Tibial nerve (tissue), 4 donors: ENCODE results near the gene AHRR. TPM values are rescaled to one million over a fixed set of nuclear protein-coding genes. Genes with fewer than 3 reads are reported as not detected.

Experiments
- DNase-seq, 2 donors: peaks; one replicate each; pipeline ENCODE4 v3.0.0-alpha.2; 2019; ENCODE audit warnings: low spot score in 2 of 2
- H3K27ac ChIP-seq, 4 donors: fragments of 200-600 bp; sonication (generic) in 3 of 4; one replicate each; pipeline ENCODE4 v1.5.1; 2017 to 2019; ENCODE audit warnings: mild to moderate bottlenecking in 1 of 4
- H3K27me3 ChIP-seq, 2 donors: fragments of 200-600 bp; sonication (generic) in 1 of 2; one replicate each; pipeline versions ENCODE4 v1.5.1 to v1.6.0; 2017 to 2019
- H3K36me3 ChIP-seq, 3 donors: fragments of 200-600 bp; sonication (generic); one replicate each; pipeline ENCODE4 v1.5.1; 2018 to 2019
- H3K4me1 ChIP-seq, 4 donors: fragments of 200-600 bp; sonication (generic) in 3 of 4; one replicate each; pipeline ENCODE4 v1.5.1; 2017 to 2019
- H3K4me3 ChIP-seq, 4 donors: fragments of 200-600 bp; sonication (generic) in 3 of 4; one replicate each; pipeline ENCODE4 v1.5.1; 2017 to 2019; ENCODE audit warnings: mild to moderate bottlenecking in 1 of 4, moderate library complexity in 1 of 4
- H3K9me3 ChIP-seq, 4 donors: fragments of 200-600 bp; sonication (generic) in 3 of 4; one replicate each; pipeline ENCODE4 v1.5.1; 2017 to 2019
- EP300 ChIP-seq, 2 donors: sonication (generic); formaldehyde crosslinking; IDR thresholded peaks; one replicate each; pipeline ENCODE4 v1.6.1; 2017; ENCODE audit warnings: antibody characterized with exemption in 2 of 2, mild to moderate bottlenecking in 1 of 2
- POLR2A ChIP-seq, 2 donors: fragments of 450-650 bp; IDR thresholded peaks; one replicate each; pipeline ENCODE4 v1.6.1; 2017; ENCODE audit warnings: antibody characterized with exemption in 2 of 2, mild to moderate bottlenecking in 2 of 2, moderate library complexity in 2 of 2
- WGBS, 2 donors: methylation state at CpG; one replicate each; pipeline ENCODE4 v1.1.5; 2018; 5-methylcytosine and 5-hydroxymethylcytosine counted together
- total RNA-seq, 4 donors: library from RNA; depleted of rRNA; stranded (reverse); fragments of >200 nt; gene quantifications; one replicate each; pipeline ENCODE4 v1.1.0, GENCODE V29; 2016
- TF ChIP-seq, protein P1 (sequence below), 5 experiments: fragments of 200-600 bp in 3 of 5; fragments of 450-650 bp in 2 of 5; sonication (generic) in 3 of 5; IDR thresholded peaks; one replicate each; pipeline ENCODE4 v1.5.1; 2016 to 2019; ENCODE audit warnings: antibody characterized with exemption in 5 of 5, mild to moderate bottlenecking in 3 of 5, moderate library complexity in 2 of 5

The AHRR gene
- total RNA-seq, 4 donors from 2014 or later = 1.0 to 4.8 (median 1.2) TPM; not detected in 1

DNA sequence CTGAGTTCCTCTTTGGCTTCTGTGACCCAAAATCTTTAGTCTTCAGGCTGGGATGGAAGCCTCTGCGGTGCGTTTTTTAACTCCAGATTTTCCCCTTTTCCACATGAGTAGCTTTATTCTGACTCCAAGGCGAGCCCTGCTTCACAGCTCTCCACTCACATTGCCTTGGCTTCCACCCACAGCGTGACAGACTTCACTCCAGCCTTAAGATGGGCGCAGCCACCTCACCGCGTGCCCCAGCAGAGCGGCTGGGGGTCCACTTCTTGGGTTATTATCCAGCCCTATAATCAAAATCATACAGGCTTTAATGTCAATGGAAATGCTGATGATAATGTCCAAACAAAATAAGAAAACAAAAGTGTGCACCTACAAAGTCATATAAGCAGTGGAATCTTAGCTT, 122.7 kb downstream of the AHRR start:
- WGBS, 2 donors = 78 to 87% methylated on average over 8 of the region's 8 CpGs
- Histone ChIP-seq H3K9me3 (no peaks in the 10 kb centered on the region), H3K27ac (peak overlapping the region in 1 of 4 donors; percentile 95), H3K4me1 (peaks cover 0 to 31% (median 17%) of the 10 kb centered on the region in 4 donors), H3K27me3 (no peaks in the 10 kb centered on the region), H3K36me3 (peaks cover 0 to 38% (median 22%) of the 10 kb centered on the region in 3 donors), H3K4me3 (peak overlapping the region in 3 of 4 donors; percentile 86 to 96 (median 93))
- DNase-seq = no peak
- TF ChIP-seq, protein P1, sequence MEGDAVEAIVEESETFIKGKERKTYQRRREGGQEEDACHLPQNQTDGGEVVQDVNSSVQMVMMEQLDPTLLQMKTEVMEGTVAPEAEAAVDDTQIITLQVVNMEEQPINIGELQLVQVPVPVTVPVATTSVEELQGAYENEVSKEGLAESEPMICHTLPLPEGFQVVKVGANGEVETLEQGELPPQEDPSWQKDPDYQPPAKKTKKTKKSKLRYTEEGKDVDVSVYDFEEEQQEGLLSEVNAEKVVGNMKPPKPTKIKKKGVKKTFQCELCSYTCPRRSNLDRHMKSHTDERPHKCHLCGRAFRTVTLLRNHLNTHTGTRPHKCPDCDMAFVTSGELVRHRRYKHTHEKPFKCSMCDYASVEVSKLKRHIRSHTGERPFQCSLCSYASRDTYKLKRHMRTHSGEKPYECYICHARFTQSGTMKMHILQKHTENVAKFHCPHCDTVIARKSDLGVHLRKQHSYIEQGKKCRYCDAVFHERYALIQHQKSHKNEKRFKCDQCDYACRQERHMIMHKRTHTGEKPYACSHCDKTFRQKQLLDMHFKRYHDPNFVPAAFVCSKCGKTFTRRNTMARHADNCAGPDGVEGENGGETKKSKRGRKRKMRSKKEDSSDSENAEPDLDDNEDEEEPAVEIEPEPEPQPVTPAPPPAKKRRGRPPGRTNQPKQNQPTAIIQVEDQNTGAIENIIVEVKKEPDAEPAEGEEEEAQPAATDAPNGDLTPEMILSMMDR (IDR thresholded peaks at IDR 0.05) = no peak
- TF ChIP-seq POLR2A (IDR thresholded peaks at IDR 0.05) (no peak), EP300 (IDR thresholded peaks at IDR 0.05) (no peak)

DNA sequence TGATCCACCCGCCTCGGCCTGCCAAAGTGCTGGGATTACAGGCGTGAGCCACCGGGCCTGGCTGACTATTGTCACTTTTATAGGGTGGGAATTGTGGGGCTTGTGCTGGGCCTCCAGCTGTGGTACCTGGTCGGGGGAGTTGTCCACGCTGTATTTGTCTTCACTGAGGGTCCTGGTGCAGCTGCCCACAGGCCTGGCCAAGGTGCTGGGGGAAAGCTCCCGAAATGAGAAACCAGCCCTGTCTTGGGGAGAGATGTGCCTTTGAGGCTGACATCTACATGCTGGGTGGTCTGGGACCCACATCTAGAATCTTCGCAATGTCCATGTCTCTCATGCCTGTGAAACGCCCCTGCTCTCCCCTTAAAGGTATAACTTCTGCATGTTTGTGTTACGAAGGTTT, 124.1 kb downstream of the AHRR start:
- H3K9me3 ChIP-seq = no peaks in the 10 kb centered on the region
- peaks cover 0 to 31% (median 17%) of the 10 kb centered on the region in 4 donors for H3K4me1 ChIP-seq
- TF ChIP-seq, protein P1 (IDR thresholded peaks at IDR 0.05) = no peak
- TF ChIP-seq EP300 (IDR thresholded peaks at IDR 0.05) (no peak), POLR2A (IDR thresholded peaks at IDR 0.05) (no peak)
- peaks cover 0 to 52% (median 25%) of the 10 kb centered on the region in 3 donors for H3K36me3 ChIP-seq
- no peak for DNase-seq
- H3K27ac ChIP-seq = no peak overlapping the region
- WGBS, 2 donors = 87 to 89% methylated on average over 10 of the region's 10 CpGs
- no peak overlapping the region for H3K4me3 ChIP-seq
- H3K27me3 ChIP-seq = no peaks in the 10 kb centered on the region

GRCh38 chr5:446066-446882, 124.8 kb downstream of the AHRR start:
- peaks cover 0 to 58% (median 25%) of the 10 kb centered on the region in 3 donors for H3K36me3 ChIP-seq
- no peak overlapping the region for H3K27ac ChIP-seq
- DNase-seq = no peak
- H3K4me3 ChIP-seq = no peak overlapping the region
- no peaks in the 10 kb centered on the region for H3K27me3 ChIP-seq
- 84 to 85% methylated on average over 19 of the region's 19 CpGs for WGBS, 2 donors
- H3K4me1 ChIP-seq = peaks cover 0 to 31% (median 17%) of the 10 kb centered on the region in 4 donors
- H3K9me3 ChIP-seq = peaks cover 0 to 5% (median under 1%) of the 10 kb centered on the region in 4 donors
- no peak for TF ChIP-seq POLR2A (IDR thresholded peaks at IDR 0.05)
- TF ChIP-seq, protein P1 (IDR thresholded peaks at IDR 0.05) = no peak

GRCh38 chr5:446883-447263, 125.4 kb downstream of the AHRR start:
- TF ChIP-seq EP300 (IDR thresholded peaks at IDR 0.05) = no peak
- TF ChIP-seq, protein P1 (IDR thresholded peaks at IDR 0.05) = peak in 4 of 5 experiments; percentile 12 to 55 (median 40)
- no peak for TF ChIP-seq POLR2A (IDR thresholded peaks at IDR 0.05)
- 51 to 61% methylated on average over 7 of the region's 7 CpGs for WGBS, 2 donors
- H3K4me3 ChIP-seq = no peak overlapping the region
- H3K27ac ChIP-seq = no peak overlapping the region
- no peak for DNase-seq
- no peaks in the 10 kb centered on the region for H3K27me3 ChIP-seq
- peaks cover 0 to 64% (median 30%) of the 10 kb centered on the region in 3 donors for H3K36me3 ChIP-seq
- peaks cover 0 to 29% (median 16%) of the 10 kb centered on the region in 4 donors for H3K4me1 ChIP-seq
- H3K9me3 ChIP-seq = peaks cover 0 to 11% (median 3%) of the 10 kb centered on the region in 4 donors

DNA sequence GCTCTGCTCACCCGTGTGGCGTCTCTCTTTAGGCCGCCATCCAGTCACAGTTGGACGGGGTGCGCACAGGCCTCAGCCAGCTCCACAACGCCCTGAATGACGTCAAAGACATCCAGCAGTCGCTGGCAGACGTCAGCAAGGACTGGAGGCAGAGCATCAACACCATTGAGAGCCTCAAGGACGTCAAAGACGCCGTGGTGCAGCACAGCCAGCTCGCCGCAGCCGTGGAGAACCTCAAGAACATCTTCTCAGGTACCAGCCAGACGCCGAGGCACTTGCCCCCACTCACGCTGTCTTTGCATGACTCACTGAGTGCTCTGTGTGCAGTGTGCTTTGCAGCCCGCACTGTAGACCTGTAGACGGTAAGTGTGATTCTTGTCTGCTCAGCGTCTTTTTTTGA, 126.0 kb downstream of the AHRR start:
- H3K27ac ChIP-seq = no peak overlapping the region
- peaks cover 0 to 71% (median 32%) of the 10 kb centered on the region in 3 donors for H3K36me3 ChIP-seq
- H3K9me3 ChIP-seq = peaks cover 0 to 17% (median 6%) of the 10 kb centered on the region in 4 donors
- 94 to 96% methylated on average over 21 of the region's 21 CpGs for WGBS, 2 donors
- no peak overlapping the region for H3K4me3 ChIP-seq
- no peaks in the 10 kb centered on the region for H3K27me3 ChIP-seq
- DNase-seq = no peak
- TF ChIP-seq EP300 (IDR thresholded peaks at IDR 0.05) (no peak), POLR2A (IDR thresholded peaks at IDR 0.05) (no peak)
- TF ChIP-seq, protein P1 (IDR thresholded peaks at IDR 0.05) = no peak
- peaks cover 0 to 22% (median 10%) of the 10 kb centered on the region in 4 donors for H3K4me1 ChIP-seq
